Testis (tissue), 3 donors: ENCODE measurements around the gene OSBP. TPM values are rescaled to one million over a fixed set of nuclear protein-coding genes. Genes with fewer than 3 reads are reported as not detected.
"Not testable (repeated sequence)": the region's sequence is repeated elsewhere in the genome, so short reads cannot be mapped to it uniquely, and the experiment has no call there.

ENCODE experiments used
- DNase-seq: peaks from one replicate; pipeline ENCODE4 v3.0.0-alpha.2; 2019
- H3K27ac ChIP-seq, 2 donors: fragments of 200-600 bp; sonication (generic); one replicate each; pipeline ENCODE4 v1.5.1; 2019
- H3K27me3 ChIP-seq: fragments of 200-600 bp; sonication (generic); one replicate; pipeline ENCODE4 v1.5.1; 2019
- H3K36me3 ChIP-seq: fragments of 200-600 bp; sonication (generic); one replicate; pipeline ENCODE4 v1.5.1; 2017; ENCODE audit warnings: low read depth; ENCODE audit errors: missing control alignments
- H3K4me1 ChIP-seq: fragments of 200-600 bp; sonication (generic); one replicate; pipeline ENCODE4 v1.5.1; 2019
- H3K4me3 ChIP-seq, 2 donors: fragments of 200-600 bp; sonication (generic); one replicate each; pipeline ENCODE4 v1.5.1; 2017 to 2019
- H3K9me3 ChIP-seq: fragments of 200-600 bp; sonication (generic); one replicate; pipeline ENCODE4 v1.5.1; 2017
- CTCF ChIP-seq, 3 experiments: fragments of 450-650 bp in 2 of 3; fragments of 200-600 bp in 1 of 3; sonication (generic) in 1 of 3; IDR thresholded peaks; one replicate each; pipeline ENCODE4 v1.5.1; 2016 to 2019; ENCODE audit warnings: antibody characterized with exemption in 3 of 3, mild to moderate bottlenecking in 2 of 3, moderate library complexity in 1 of 3
- POLR2A ChIP-seq: fragments of 450-650 bp; IDR thresholded peaks from one replicate; pipeline ENCODE4 v1.6.1; 2017; ENCODE audit warnings: antibody characterized with exemption, mild to moderate bottlenecking, moderate library complexity
- WGBS, 2 donors: methylation state at CpG; one replicate each; pipeline ENCODE4 v1.1.5; 2018; 5-methylcytosine and 5-hydroxymethylcytosine counted together
- intact Hi-C: fragments of 100-400 bp; cut with DNase I; formaldehyde crosslinking; loops from one replicate; pipeline ENCODE4 v1.15.1; 2023; ENCODE audit warnings: low total_unique reads
- polyA plus RNA-seq: library from polyadenylated mRNA; stranded (reverse); fragments of 350-450 nt; fragmentation: Illumina TruSeq; extraction: RNeasy Lipid Tissue Mini Kit (QIAGEN cat#74804); gene quantifications from one replicate; pipeline ENCODE4 v1.2.3, GENCODE V29; 2014; ENCODE audit warnings: low read depth, low replicate concordance; ENCODE audit not compliant: insufficient read depth
- total RNA-seq, 2 donors: library from RNA; depleted of rRNA; stranded (reverse); fragments of >200 nt; gene quantifications; one replicate each; pipeline ENCODE4 v1.2.3, GENCODE V29; 2016

OSBP gene
- total and polyA plus RNA-seq, 3 donors from 2014 or later, result 45.0 to 63.1 (median 49.2) TPM

- 1% methylated on average over 19 to 26 of the region's 31 CpGs for whole genome bisulfite sequencing, 2 donors
- Histone ChIP-seq H3K4me3 (peak overlapping the region; percentile 67 to 72), H3K36me3 (no peaks in the 10 kb centered on the region), H3K27ac (peak overlapping the region; percentile 90 to 93), H3K4me1 (peaks cover 8% of the 10 kb centered on the region), H3K9me3 (no peaks in the 10 kb centered on the region), H3K27me3 (no peaks in the 10 kb centered on the region)
- intact Hi-C loops, result no loop called here
- DNase-seq, result peak; percentile 82
- peak in 2 of 3 experiments; percentile 33 to 57 for TF ChIP-seq CTCF (IDR thresholded peaks at IDR 0.05)
- TF ChIP-seq POLR2A, result no peak
These were observed 65.2 kb downstream of the OSBP start for GRCh38 chr11:59550368-59550841.

GRCh38 chr11:59548309-59548656 lies 67.3 kb downstream of the OSBP start:
- 88 to 89% methylated on average over 5 of the region's 5 CpGs for WGBS, 2 donors
- Histone ChIP-seq H3K9me3 (no peaks in the 10 kb centered on the region), H3K27ac (peak overlapping the region; percentile 23 to 90), H3K4me3 (no peak overlapping the region), H3K4me1 (peaks cover 8% of the 10 kb centered on the region), H3K36me3 (no peaks in the 10 kb centered on the region), H3K27me3 (no peaks in the 10 kb centered on the region)
- intact Hi-C loops, result no loop called here
- TF ChIP-seq POLR2A (no peak), CTCF (IDR thresholded peaks at IDR 0.05) (no peak)
- no peak for DNase-seq

- DNase-seq, result peak; percentile 68
- H3K36me3 ChIP-seq, H3K27me3 ChIP-seq, H3K4me1 ChIP-seq, H3K9me3 ChIP-seq, H3K4me3 ChIP-seq, intact Hi-C loops: not testable (repeated sequence)
- 76 to 79% methylated on average over 5 of the region's 5 CpGs for WGBS, 2 donors
- peak overlapping the region; percentile 23 to 51 for H3K27ac ChIP-seq
These were observed 67.8 kb downstream of the OSBP start for GRCh38 chr11:59547605-59548308.

GRCh38 chr11:59545179-59546020 lies 70.2 kb downstream of the OSBP start:
- intact Hi-C loops, result no loop called here
- Histone ChIP-seq H3K4me3 (peak overlapping the region in 1 of 2 donors; percentile 17), H3K27me3 (no peaks in the 10 kb centered on the region), H3K27ac (no peak overlapping the region), H3K4me1 (peaks cover 8% of the 10 kb centered on the region), H3K36me3 (no peaks in the 10 kb centered on the region), H3K9me3 (no peaks in the 10 kb centered on the region)
- WGBS, 2 donors, result 65 to 73% methylated on average over 24 of the region's 24 CpGs
- no peak for TF ChIP-seq POLR2A
- no peak for TF ChIP-seq CTCF (IDR thresholded peaks at IDR 0.05)
- DNase-seq, result no peak

- no peaks in the 10 kb centered on the region for H3K9me3 ChIP-seq
- no peaks in the 10 kb centered on the region for H3K36me3 ChIP-seq
- no peaks in the 10 kb centered on the region for H3K27me3 ChIP-seq
- peak overlapping the region in 1 of 2 donors; percentile 17 for H3K4me3 ChIP-seq
- H3K4me1 ChIP-seq, result peaks cover 8% of the 10 kb centered on the region
- intact Hi-C loops, result no loop called here
- TF ChIP-seq CTCF (IDR thresholded peaks at IDR 0.05) (no peak), POLR2A (no peak)
- 40 to 65% methylated on average over 3 of the region's 3 CpGs for WGBS, 2 donors
- DNase-seq, result no peak
- H3K27ac ChIP-seq, result no peak overlapping the region
These were observed 70.8 kb downstream of the OSBP start for GRCh38 chr11:59544869-59545178.

- intact Hi-C loops, H3K27me3 ChIP-seq, H3K36me3 ChIP-seq, H3K4me1 ChIP-seq, DNase-seq, H3K9me3 ChIP-seq, H3K4me3 ChIP-seq, H3K27ac ChIP-seq: not testable (repeated sequence)
- WGBS, 2 donors, result 84 to 95% methylated on average over 3 of the region's 3 CpGs
These were observed 71.9 kb downstream of the OSBP start for GRCh38 chr11:59543713-59544112.
